Large intestine (tissue), 3 donors: ENCODE measurements around the gene NCKAP5. TPM values are rescaled to one million over a fixed set of nuclear protein-coding genes. Genes with fewer than 3 reads are reported as not detected.

Experiments used
- DNase-seq, 2 donors: peaks; one replicate each; pipeline versions ENCODE4 v3.0.0 to v3.0.0-alpha.2; 2013
- H3K27ac ChIP-seq: one replicate; pipeline ENCODE4 v1.5.1; 2013; ENCODE audit warnings: low read length
- H3K27me3 ChIP-seq: 2 replicates; pipeline ENCODE4 v1.6.1; 2013; ENCODE audit warnings: low read length; ENCODE audit not compliant: control insufficient read depth, insufficient read depth
- H3K36me3 ChIP-seq: 2 replicates; pipeline ENCODE4 v1.6.1; 2013; ENCODE audit warnings: low read length; ENCODE audit not compliant: control insufficient read depth, insufficient read depth
- H3K4me1 ChIP-seq: one replicate; pipeline ENCODE4 v1.6.1; 2013; ENCODE audit warnings: low read length; ENCODE audit not compliant: control insufficient read depth, insufficient read depth
- H3K4me3 ChIP-seq: one replicate; pipeline ENCODE4 v1.5.1; 2013; ENCODE audit warnings: low read length
- H3K9me3 ChIP-seq: one replicate; pipeline ENCODE4 v1.6.1; 2013; ENCODE audit warnings: mild to moderate bottlenecking, low read depth, low read length, moderate library complexity; ENCODE audit not compliant: control insufficient read depth
- WGBS: methylation state at CpG from one replicate; pipeline ENCODE4 v1.1.5; 2013; ENCODE audit warnings: low lambda C conversion rate; ENCODE audit not compliant: insufficient coverage; 5-methylcytosine and 5-hydroxymethylcytosine counted together
- polyA plus RNA-seq: library from polyadenylated mRNA; unstranded; fragments of 120-200 nt; gene quantifications from one replicate; pipeline ENCODE4 v1.2.1, GENCODE V29; 2013

NCKAP5 gene
- polyA plus RNA-seq, 1 donor, result 4.3 TPM

GRCh38 chr2:133489146-133489545, 79.1 kb downstream of the NCKAP5 start:
- no peaks in the 10 kb centered on the region for H3K36me3 ChIP-seq
- WGBS, result no CpG with 5 or more reads among the region's 1 CpG
- peaks cover 4% of the 10 kb centered on the region for H3K4me1 ChIP-seq
- no peaks in the 10 kb centered on the region for H3K27me3 ChIP-seq
- no peak overlapping the region for H3K4me3 ChIP-seq
- no peak overlapping the region for H3K27ac ChIP-seq
- DNase-seq, result no peak
- no peaks in the 10 kb centered on the region for H3K9me3 ChIP-seq

GRCh38 chr2:133486771-133487191, 81.5 kb downstream of the NCKAP5 start:
- Histone ChIP-seq H3K4me1 (no peaks in the 10 kb centered on the region), H3K4me3 (no peak overlapping the region), H3K27ac (no peak overlapping the region), H3K36me3 (no peaks in the 10 kb centered on the region), H3K9me3 (no peaks in the 10 kb centered on the region), H3K27me3 (no peaks in the 10 kb centered on the region)
- DNase-seq, result no peak
- WGBS, result 63% methylated on average over 3 of the region's 5 CpGs

- Histone ChIP-seq H3K4me1 (no peaks in the 10 kb centered on the region), H3K27ac (no peak overlapping the region), H3K36me3 (no peaks in the 10 kb centered on the region), H3K4me3 (no peak overlapping the region), H3K27me3 (no peaks in the 10 kb centered on the region), H3K9me3 (no peaks in the 10 kb centered on the region)
- no CpG with 5 or more reads among the region's 3 CpGs for WGBS
- DNase-seq, result no peak
These were observed 82.4 kb downstream of the NCKAP5 start for GRCh38 chr2:133485868-133486267.

- Histone ChIP-seq H3K27ac (no peak overlapping the region), H3K4me1 (no peaks in the 10 kb centered on the region), H3K4me3 (no peak overlapping the region), H3K9me3 (no peaks in the 10 kb centered on the region), H3K36me3 (no peaks in the 10 kb centered on the region), H3K27me3 (no peaks in the 10 kb centered on the region)
- WGBS, result 100% methylated on average over 1 of the region's 3 CpGs
- no peak for DNase-seq
These were observed 83.5 kb downstream of the NCKAP5 start for GRCh38 chr2:133484784-133485183.

- Histone ChIP-seq H3K4me3 (no peak overlapping the region), H3K27ac (no peak overlapping the region), H3K27me3 (no peaks in the 10 kb centered on the region), H3K9me3 (no peaks in the 10 kb centered on the region), H3K36me3 (no peaks in the 10 kb centered on the region), H3K4me1 (no peaks in the 10 kb centered on the region)
- WGBS, result no CpG with 5 or more reads among the region's 3 CpGs
- no peak for DNase-seq
These were observed 84.2 kb downstream of the NCKAP5 start for GRCh38 chr2:133484106-133484505.

- DNase-seq, result no peak
- Histone ChIP-seq H3K9me3 (no peaks in the 10 kb centered on the region), H3K36me3 (no peaks in the 10 kb centered on the region), H3K4me3 (no peak overlapping the region), H3K27me3 (no peaks in the 10 kb centered on the region), H3K4me1 (no peaks in the 10 kb centered on the region), H3K27ac (no peak overlapping the region)
These were observed 85.1 kb downstream of the NCKAP5 start for GRCh38 chr2:133483181-133483580.

- Histone ChIP-seq H3K36me3 (no peaks in the 10 kb centered on the region), H3K27ac (no peak overlapping the region), H3K4me1 (peaks cover 10% of the 10 kb centered on the region), H3K27me3 (no peaks in the 10 kb centered on the region), H3K9me3 (no peaks in the 10 kb centered on the region), H3K4me3 (no peak overlapping the region)
- WGBS, result no CpG with 5 or more reads among the region's 7 CpGs
- DNase-seq, result no peak
These were observed 87.4 kb downstream of the NCKAP5 start for GRCh38 chr2:133480707-133481429.

- H3K4me3 ChIP-seq, result no peak overlapping the region
- H3K27me3 ChIP-seq, result no peaks in the 10 kb centered on the region
- no peaks in the 10 kb centered on the region for H3K36me3 ChIP-seq
- H3K9me3 ChIP-seq, result no peaks in the 10 kb centered on the region
- H3K4me1 ChIP-seq, result peaks cover 10% of the 10 kb centered on the region
- DNase-seq, result no peak
- no peak overlapping the region for H3K27ac ChIP-seq
These were observed 90.7 kb downstream of the NCKAP5 start for GRCh38 chr2:133477616-133477990.

GRCh38 chr2:133476931-133477615, 91.2 kb downstream of the NCKAP5 start:
- H3K9me3 ChIP-seq, result no peaks in the 10 kb centered on the region
- DNase-seq, result peak in 1 of 2 donors; percentile 34
- H3K27ac ChIP-seq, result no peak overlapping the region
- no peaks in the 10 kb centered on the region for H3K27me3 ChIP-seq
- no peaks in the 10 kb centered on the region for H3K36me3 ChIP-seq
- peaks cover 10% of the 10 kb centered on the region for H3K4me1 ChIP-seq
- 79% methylated on average over 2 of the region's 3 CpGs for WGBS
- no peak overlapping the region for H3K4me3 ChIP-seq

GRCh38 chr2:133476286-133476685, 92.0 kb downstream of the NCKAP5 start:
- no peak overlapping the region for H3K27ac ChIP-seq
- no CpG with 5 or more reads among the region's 4 CpGs for WGBS
- H3K36me3 ChIP-seq, result no peaks in the 10 kb centered on the region
- no peaks in the 10 kb centered on the region for H3K9me3 ChIP-seq
- no peaks in the 10 kb centered on the region for H3K27me3 ChIP-seq
- H3K4me3 ChIP-seq, result no peak overlapping the region
- peak; percentile 7 to 52 for DNase-seq
- H3K4me1 ChIP-seq, result peaks cover 10% of the 10 kb centered on the region

GRCh38 chr2:133475610-133476009, 92.7 kb downstream of the NCKAP5 start:
- Histone ChIP-seq H3K36me3 (no peaks in the 10 kb centered on the region), H3K9me3 (no peaks in the 10 kb centered on the region), H3K27me3 (no peaks in the 10 kb centered on the region), H3K27ac (no peak overlapping the region), H3K4me3 (no peak overlapping the region), H3K4me1 (peaks cover 10% of the 10 kb centered on the region)
- DNase-seq, result no peak
